PC-3 (cell line): ENCODE measurements around the gene RSAD2. TPM values are rescaled to one million over a fixed set of nuclear protein-coding genes. Genes with fewer than 3 reads are reported as not detected.

ENCODE experiments used
- ATAC-seq: fragments of 200-7000 bp; cut with Tn5 transposase; 2 replicates; pipeline ENCODE4 v1.9.1; 2020; ENCODE audit warnings: mild to moderate bottlenecking, moderate library complexity
- BruUV-seq: library from RNA; stranded (reverse); fragments of 400-500 nt; replicated peaks from 2 replicates; lab custom pipeline; 2021; lab: Mats Ljungman, UMichigan
- CTCF ChIA-PET: fragments of 300-600 bp; sonication (Branson Sonifier 250); formaldehyde crosslinking; loops from one replicate; lab custom pipeline; 2022; ENCODE audit warnings: antibody characterized with exemption; lab: Charles Lee
- POLR2A ChIA-PET: fragments of 300-600 bp; sonication (Branson Sonifier 250); formaldehyde crosslinking; loops from one replicate; lab custom pipeline; 2022; ENCODE audit warnings: antibody characterized with exemption; ENCODE audit not compliant: unreplicated experiment; lab: Charles Lee
- DNase-seq: peaks from one replicate; pipeline ENCODE4 v3.0.0-alpha.2; 2015
- H2AFZ ChIP-seq: fragments of 300-600 bp; sonication (generic); 2 replicates; pipeline ENCODE4 v1.6.0; 2016; ENCODE audit warnings: antibody characterized with exemption, low read length
- H3F3A ChIP-seq: fragments of 300-600 bp; sonication (generic); one replicate; pipeline ENCODE4 v1.6.0; 2017; ENCODE audit warnings: antibody characterized with exemption, low read length, control low read depth, mild to moderate bottlenecking; ENCODE audit not compliant: unreplicated experiment
- H3K27ac ChIP-seq: fragments of 300-600 bp; sonication (generic); 2 replicates; pipeline ENCODE4 v1.5.1; 2016; ENCODE audit warnings: mild to moderate bottlenecking, low read length
- H3K27me3 ChIP-seq: fragments of 300-600 bp; sonication (generic); 2 replicates; pipeline ENCODE4 v1.6.1; 2016; ENCODE audit warnings: low read length, mixed read lengths
- H3K36me3 ChIP-seq: fragments of 300-600 bp; sonication (generic); 2 replicates; pipeline ENCODE4 v1.6.1; 2016; ENCODE audit warnings: low read depth, mixed run types, low read length, mixed read lengths
- H3K4me1 ChIP-seq: fragments of 300-600 bp; sonication (generic); 2 replicates; pipeline ENCODE4 v1.5.1; 2016; ENCODE audit warnings: low read length; ENCODE audit not compliant: insufficient read depth
- H3K4me2 ChIP-seq: fragments of 300-600 bp; sonication (generic); 2 replicates; pipeline ENCODE4 v1.6.0; 2016; ENCODE audit warnings: low read length
- H3K4me3 ChIP-seq: fragments of 300-600 bp; sonication (generic); 2 replicates; pipeline ENCODE4 v1.5.1; 2016; ENCODE audit warnings: mild to moderate bottlenecking, low read length, mixed read lengths
- H3K79me2 ChIP-seq: fragments of 300-600 bp; sonication (generic); 2 replicates; pipeline ENCODE4 v1.6.1; 2017; ENCODE audit warnings: low read length, mixed read lengths
- H3K9ac ChIP-seq: fragments of 300-600 bp; sonication (generic); 2 replicates; pipeline ENCODE4 v1.6.0; 2016; ENCODE audit warnings: mild to moderate bottlenecking, low read length
- H3K9me2 ChIP-seq: fragments of 300-600 bp; sonication (generic); replicated peaks from 2 replicates; pipeline ENCODE4 v1.6.1; 2016; ENCODE audit warnings: mixed run types, low read length, mixed read lengths
- H3K9me3 ChIP-seq: fragments of 300-600 bp; sonication (generic); 2 replicates; pipeline ENCODE4 v1.6.1; 2016; ENCODE audit warnings: low read length, mixed read lengths
- H4K20me1 ChIP-seq: fragments of 300-600 bp; sonication (generic); 2 replicates; pipeline ENCODE4 v1.6.1; 2016; ENCODE audit warnings: low read length, mixed read lengths
- CTCF ChIP-seq: fragments of 300-600 bp; sonication (generic); conservative IDR thresholded peaks from 2 replicates; pipeline ENCODE4 v1.5.1; 2017; ENCODE audit warnings: antibody characterized with exemption, low read depth, mild to moderate bottlenecking, low read length
- EZH2 ChIP-seq: fragments of 300-600 bp; sonication (generic); IDR thresholded peaks from one replicate; pipeline ENCODE4 v1.6.1; 2017; ENCODE audit warnings: antibody characterized with exemption, mild to moderate bottlenecking, low read length; ENCODE audit not compliant: unreplicated experiment
- EZH2phosphoT487 ChIP-seq: fragments of 300-600 bp; sonication (generic); IDR thresholded peaks from 2 replicates; pipeline ENCODE4 v1.6.1; 2018; ENCODE audit warnings: mild to moderate bottlenecking, antibody characterized with exemption, low read length, borderline replicate concordance
- intact Hi-C: fragments of 100-400 bp; cut with micrococcal nuclease; formaldehyde crosslinking; loops from 2 replicates; pipeline ENCODE4 v1.9.0; 2023
- total RNA-seq: library from RNA; depleted of rRNA; stranded (reverse); fragments of >200 nt; gene quantifications from 2 replicates; pipeline ENCODE4 v1.2.3, GENCODE V29; 2014

The RSAD2 gene
- total RNA-seq, 1 experiment from 2014 or later: 2.1 TPM

- peaks cover 4% of the 10 kb centered on the region; the same call in 1 of the 2 replicates for H3K79me2 ChIP-seq
These were observed 48.6 kb downstream of the RSAD2 start for GRCh38 chr2:6926071-6926732.

DNA sequence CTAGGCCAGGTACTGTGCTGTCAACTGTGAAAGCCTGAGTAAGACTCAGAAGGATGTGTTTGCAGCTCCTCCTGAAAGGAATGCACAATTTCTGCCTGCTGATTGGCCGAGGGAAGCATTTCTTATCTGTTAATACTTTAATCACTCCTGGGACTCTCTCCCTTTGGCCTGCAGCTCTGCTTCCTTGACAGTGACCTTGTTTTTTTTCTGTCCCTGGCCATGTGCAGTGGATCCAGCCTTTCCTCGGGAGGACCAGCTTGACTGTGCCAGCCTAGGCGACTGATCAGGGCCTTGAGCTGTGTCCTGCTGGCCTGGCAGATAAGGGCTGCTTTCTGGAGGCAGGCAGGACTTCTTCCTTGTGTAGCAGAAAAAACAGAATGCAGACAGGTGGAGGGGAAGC lies 49.6 kb downstream of the RSAD2 start:
- no peak for ATAC-seq
- POLR2A ChIA-PET: no interaction called here

More at GRCh38 chr2:6926071-6926732, 48.6 kb downstream of the RSAD2 start:
- CTCF ChIA-PET: no interaction called here
- H3K36me3 ChIP-seq: no peaks in the 10 kb centered on the region
- H4K20me1 ChIP-seq: no peaks in the 10 kb centered on the region
- DNase-seq (no peak), ATAC-seq (no peak)
- no TSS peak for BruUV-seq
- no peaks in the 10 kb centered on the region for H3K27me3 ChIP-seq
- H2AFZ ChIP-seq: no peak overlapping the region
- H3K4me3 ChIP-seq: no peak overlapping the region
- POLR2A ChIA-PET: no interaction called here
- no peak overlapping the region for H3K27ac ChIP-seq
- peaks cover 14% of the 10 kb centered on the region; the same call in 1 of the 2 replicates for H3K4me1 ChIP-seq
- H3K9me2 ChIP-seq: no peaks in the 10 kb centered on the region
- H3K9ac ChIP-seq: no peak overlapping the region
- H3K9me3 ChIP-seq: no peaks in the 10 kb centered on the region
- H3F3A ChIP-seq: no peaks in the 10 kb centered on the region
- intact Hi-C loops: no loop called here
- no peak overlapping the region for H3K4me2 ChIP-seq
- TF ChIP-seq EZH2phosphoT487: no peak
- no peak for TF ChIP-seq EZH2
- TF ChIP-seq CTCF: no peak

More for the DNA sequence above, 49.6 kb downstream of the RSAD2 start:
- Histone ChIP-seq H2AFZ (no peak overlapping the region), H3K4me3 (no peak overlapping the region), H3K79me2 (peaks cover 4% of the 10 kb centered on the region; the same call in 1 of the 2 replicates), H3F3A (no peaks in the 10 kb centered on the region), H3K4me1 (peaks cover 9% of the 10 kb centered on the region; the same call in 1 of the 2 replicates), H3K36me3 (no peaks in the 10 kb centered on the region), H3K27ac (no peak overlapping the region), H3K9me3 (no peaks in the 10 kb centered on the region), H4K20me1 (no peaks in the 10 kb centered on the region), H3K27me3 (no peaks in the 10 kb centered on the region), H3K4me2 (no peak overlapping the region), H3K9me2 (no peaks in the 10 kb centered on the region), H3K9ac (no peak overlapping the region)
- no peak for TF ChIP-seq CTCF
- no peak for TF ChIP-seq EZH2phosphoT487
- TF ChIP-seq EZH2: no peak
- DNase-seq: no peak
- BruUV-seq: no TSS peak
- intact Hi-C loops: no loop called here
- CTCF ChIA-PET: interaction anchor here (0.5 kb wide), 1 partner anchor 9 kb away, joined by 3 read pairs; no protein-coding TSS in a partner anchor
